ENCODE data around the gene NUDT2.

GRCh38 chr9:34382054-34382453 is 52.7 kb downstream of the NUDT2 start:
- no peak for TF ChIP-seq POLR2A (IDR thresholded peaks at IDR 0.05)
- no peak for TF ChIP-seq CTCF (IDR thresholded peaks at IDR 0.05)
